Measurements from ENCODE around the gene ATP6V0B.

- no peak for TF ChIP-seq POLR2A (IDR thresholded peaks at IDR 0.05)
- no peak for TF ChIP-seq CTCF (IDR thresholded peaks at IDR 0.05)
Observed at GRCh38 chr1:43952731-43953346, 21.9 kb upstream of the ATP6V0B start.
